Measurements from ENCODE around the gene GSE1.
A peak's percentile ranks its signal among the peaks of the same experiment; 100 is the strongest.

The GSE1 gene

GRCh38 chr16:85612801-85613603 is at the start of gene GSE1:
Gene GSE1 (plus strand): TSS chr16:85613322. CDS start chr16:85613392, 70 bp downstream.
- peak; percentile 33 for DNase-seq

- DNase-seq: no peak
Measured at GRCh38 chr16:85563515-85564276, 49.4 kb upstream of the GSE1 start.

DNA sequence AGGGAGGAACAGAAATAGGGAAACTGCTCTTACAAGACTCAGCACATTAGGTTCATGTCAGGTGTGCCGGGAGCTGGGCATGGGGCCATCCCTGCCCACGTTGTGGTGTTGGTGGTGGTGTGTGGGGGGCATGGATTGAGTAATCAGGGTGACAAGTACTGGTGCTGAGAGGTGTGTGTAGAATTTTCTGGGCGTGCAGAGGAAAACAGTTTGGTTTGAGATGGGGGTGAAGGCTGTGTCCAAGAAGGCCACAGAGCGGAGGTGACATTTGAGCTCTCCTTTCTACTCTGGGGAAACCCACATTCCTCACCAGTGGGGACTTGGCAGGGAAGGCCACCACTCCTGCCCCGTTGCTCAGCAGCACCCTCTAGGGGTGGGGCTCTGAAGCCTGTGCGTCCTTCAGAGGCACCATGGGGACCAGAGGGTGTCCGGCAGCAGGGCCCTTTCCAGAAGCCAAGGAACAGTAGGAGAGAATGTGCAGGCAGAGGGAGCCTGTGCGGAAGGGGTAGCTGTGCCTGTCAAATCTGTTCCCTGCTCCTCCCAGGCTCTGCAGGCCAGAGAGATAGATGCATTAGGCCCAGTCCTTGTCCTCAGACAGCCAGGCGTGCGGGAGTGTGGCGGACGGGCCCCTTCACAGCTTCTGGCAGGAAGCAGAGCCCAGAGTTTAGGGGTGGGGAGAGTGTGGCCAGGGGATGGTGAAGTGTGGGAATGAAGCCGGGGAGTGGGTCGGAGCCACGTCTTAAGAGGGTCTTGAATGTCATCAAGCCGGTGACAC is 48.7 kb upstream of the GSE1 start:
- DNase-seq: no peak

DNA sequence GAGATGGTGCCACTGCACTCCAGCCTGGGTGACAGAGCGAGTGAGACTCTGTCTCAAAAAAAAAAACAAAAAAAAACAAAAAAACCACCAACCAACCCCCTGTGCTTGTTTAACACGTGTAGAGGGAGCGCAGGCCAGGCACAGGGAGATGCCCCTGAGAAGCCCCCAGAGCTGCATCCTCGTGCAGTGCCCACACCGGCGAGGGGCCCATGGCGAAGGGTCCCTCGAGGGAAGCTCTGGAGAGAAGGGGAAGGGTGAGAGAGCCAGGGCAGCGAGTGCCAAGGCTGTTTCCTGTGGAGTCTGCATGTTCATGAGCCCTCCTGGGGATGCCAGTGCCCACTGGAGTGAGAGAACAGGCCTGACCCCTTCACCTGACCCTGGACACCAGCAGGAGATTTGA is 47.8 kb upstream of the GSE1 start:
- no peak for DNase-seq

DNA sequence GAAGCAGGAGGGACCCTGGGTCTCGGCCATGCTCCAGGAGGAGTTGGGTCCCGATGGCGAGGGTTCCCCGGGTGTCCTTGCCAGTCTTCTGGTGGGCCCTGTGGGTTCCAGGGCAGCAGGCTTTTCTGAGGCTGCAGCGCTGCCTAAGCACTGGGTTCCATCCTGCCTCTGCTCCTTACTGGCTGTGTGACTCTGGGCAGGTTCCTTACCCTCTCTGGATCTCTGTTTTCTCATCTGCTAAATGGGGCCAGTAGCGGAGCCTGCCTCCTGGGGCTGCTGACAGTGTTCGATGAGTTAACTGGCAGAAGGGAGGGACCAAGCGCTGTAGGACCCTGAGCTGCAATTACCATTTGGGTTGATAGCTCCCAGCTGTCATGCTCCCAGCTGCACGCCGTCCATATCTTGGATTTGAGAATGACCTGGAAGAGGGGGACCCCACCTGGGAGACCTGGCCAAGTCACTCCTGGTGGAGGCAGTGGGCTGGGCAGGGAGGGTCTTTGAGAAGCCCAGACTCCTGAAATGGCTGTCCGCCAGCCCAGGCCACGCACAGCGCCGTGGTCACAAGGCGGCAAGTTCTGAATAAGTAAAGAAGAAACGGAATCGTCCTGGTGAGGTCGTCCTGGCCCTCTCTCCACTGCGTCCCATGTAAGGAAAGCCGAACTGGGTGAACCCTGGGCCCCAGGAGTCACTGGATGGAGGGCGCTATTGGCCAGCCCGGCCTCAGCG is 47.2 kb upstream of the GSE1 start:
- no peak for DNase-seq

- DNase-seq: no peak
Measured at GRCh38 chr16:85566561-85567100, 46.5 kb upstream of the GSE1 start.

GRCh38 chr16:85567101-85567866 is 45.8 kb upstream of the GSE1 start:
- DNase-seq: no peak

GRCh38 chr16:85567935-85568334 is 45.2 kb upstream of the GSE1 start:
- no peak for DNase-seq

DNA sequence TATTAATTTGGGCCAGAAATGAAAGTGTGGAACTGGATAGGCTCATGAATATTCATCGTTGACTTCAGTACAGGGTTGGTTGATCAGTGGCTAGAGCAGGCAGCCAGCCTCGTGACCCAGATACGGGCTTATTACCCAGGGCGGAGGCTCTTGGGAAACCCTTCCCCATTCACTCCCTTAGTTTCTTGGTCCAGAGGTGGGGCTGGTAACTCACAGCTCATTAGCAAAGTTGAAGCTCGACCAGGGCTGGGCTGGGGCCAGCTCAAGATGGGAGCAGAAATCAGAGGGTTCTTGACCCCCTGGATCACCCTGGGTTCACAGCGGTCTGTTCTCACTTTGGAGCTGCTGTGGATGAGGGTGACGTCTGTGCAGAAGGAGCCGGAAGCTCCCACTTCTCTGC is 44.6 kb upstream of the GSE1 start:
- no peak for DNase-seq

DNA sequence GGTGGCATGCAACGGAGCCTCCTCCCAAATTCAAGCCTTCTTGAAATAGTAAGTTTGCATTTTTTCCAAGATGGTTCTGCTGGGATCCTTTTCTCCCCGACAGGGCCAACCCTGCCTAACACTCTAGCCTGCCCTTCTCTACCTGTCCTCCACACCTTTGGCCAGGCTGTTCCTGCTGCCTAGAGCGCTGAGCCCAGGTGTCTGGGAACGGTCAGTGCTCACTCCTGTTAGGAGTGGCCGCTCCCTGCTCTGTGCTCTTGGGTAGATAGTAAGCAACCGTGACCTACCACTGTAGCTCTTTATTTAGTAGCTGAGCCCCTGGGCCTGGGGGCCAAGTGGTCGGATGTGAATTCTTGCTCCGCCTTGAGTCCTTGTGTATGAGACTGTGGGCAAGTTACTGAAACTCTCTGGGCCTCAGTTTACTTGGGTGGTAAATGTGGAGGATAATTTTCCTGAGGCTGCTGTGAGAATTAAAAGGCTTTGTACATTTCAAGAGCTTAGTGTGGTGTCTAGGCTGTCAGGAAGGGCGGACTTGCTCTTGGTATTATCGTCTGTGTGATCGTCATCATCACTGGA is 44.0 kb upstream of the GSE1 start:
- DNase-seq: no peak

- no peak for DNase-seq
Measured at GRCh38 chr16:85569615-85570212, 43.4 kb upstream of the GSE1 start.

DNA sequence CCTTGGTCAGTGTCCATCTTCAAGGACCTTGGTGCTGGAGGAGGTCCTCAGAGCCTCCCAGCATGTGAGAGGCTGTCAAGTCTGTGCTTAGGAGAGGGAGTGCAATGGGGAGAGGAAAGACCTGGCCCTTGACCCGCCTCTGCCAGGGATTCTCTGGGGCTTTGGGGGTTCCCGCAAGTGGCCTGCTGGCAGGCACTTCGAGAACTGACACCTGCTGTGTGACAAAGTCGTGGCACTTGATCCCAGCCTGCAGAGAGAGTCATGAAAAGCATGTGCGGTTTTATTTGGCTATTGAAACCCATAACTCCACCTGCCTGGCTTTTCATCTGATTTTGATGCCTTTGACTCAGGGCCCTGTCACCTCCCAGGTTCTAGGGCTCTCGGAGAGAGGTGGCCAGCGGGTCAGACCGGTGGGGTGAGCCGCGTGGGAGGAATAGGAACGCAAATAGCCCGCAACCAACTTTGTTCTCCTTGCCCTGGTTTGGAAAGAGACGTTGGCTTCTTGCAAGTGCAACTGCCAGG is 42.8 kb upstream of the GSE1 start:
- no peak for DNase-seq

GRCh38 chr16:85570735-85571562 is 42.2 kb upstream of the GSE1 start:
- no peak for DNase-seq

GRCh38 chr16:85571563-85571812 is 41.6 kb upstream of the GSE1 start:
- DNase-seq: no peak

GRCh38 chr16:85571813-85572619 is 41.1 kb upstream of the GSE1 start:
- DNase-seq: no peak

DNA sequence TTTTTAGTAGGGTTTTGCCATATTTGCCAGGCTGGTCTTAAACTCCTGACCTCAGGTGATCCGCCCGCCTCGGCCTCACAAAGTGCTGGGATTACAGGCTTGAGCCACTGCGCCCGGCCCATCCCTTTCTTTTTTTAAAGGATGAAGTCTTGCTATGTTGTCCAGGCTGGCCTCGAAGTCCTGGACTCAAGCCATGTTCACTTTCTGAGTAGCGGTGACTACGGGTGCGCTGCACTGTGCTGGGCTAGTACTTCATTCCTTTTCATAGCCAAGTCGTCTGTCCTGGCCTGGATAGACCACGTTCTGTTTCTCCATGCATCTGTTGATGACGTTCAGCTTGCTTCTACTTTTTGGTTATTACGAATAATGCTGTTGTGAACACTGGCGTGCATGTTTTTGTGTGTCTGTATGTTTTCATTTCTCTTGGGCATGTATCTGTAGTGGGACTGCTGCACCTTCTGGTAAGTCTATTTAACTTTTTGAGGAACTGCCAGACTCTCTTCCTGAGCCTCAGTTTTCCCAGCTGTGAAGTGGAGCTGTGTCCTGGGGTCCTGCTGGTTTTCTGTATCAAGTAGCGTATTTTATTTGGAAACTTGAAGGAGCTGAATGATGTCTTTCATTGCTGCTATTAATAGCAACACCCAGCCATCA is 40.0 kb upstream of the GSE1 start:
- DNase-seq: no peak

- no peak for DNase-seq
Measured at GRCh38 chr16:85573696-85574641, 39.2 kb upstream of the GSE1 start.

Measured in GOT3 (cell line).